ENCODE data around the gene CUTA. TPM values are rescaled to one million over a fixed set of nuclear protein-coding genes. Genes with fewer than 3 reads are reported as not detected.

The CUTA gene
- total and polyA plus RNA-seq, 2 of the 13 experiments (the other 11 are each of a cell fraction or from before 2014, with no cell fraction given) = 170 to 180 TPM

DNA sequence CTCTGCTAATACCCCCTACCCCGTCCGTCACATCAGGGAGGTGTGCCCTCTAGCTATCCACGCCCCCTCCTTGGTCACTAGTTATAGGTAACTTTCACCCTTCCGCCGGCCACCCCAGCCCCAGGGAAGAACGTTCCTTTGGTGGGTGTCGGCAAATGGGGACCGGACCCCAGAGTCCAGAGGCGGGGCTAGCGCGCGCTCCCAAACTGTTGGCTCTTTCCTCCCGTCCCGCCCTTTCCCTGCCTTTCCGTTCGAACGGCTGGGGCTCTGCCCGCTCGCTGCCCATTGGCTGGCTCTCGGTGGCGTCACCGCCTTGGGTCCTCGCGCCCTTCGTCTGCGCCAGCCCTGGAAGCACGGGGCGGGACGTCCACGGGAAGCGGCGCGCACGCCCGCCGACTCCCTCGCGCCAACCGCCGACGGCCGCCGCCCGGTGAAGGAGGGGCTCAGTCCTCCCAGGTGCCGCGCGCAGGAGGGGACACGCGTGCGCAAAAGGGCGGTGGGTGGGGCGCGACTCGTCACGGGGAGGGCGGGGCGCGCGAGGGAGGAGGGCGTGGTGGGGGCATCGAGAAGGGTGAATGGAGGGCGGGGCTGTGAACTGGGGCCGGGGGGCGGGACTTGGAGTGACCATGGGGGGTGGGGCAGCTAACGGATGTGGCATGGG, 7.7 kb downstream of the CUTA start (continued):
- TF ChIP-seq, protein P1, sequence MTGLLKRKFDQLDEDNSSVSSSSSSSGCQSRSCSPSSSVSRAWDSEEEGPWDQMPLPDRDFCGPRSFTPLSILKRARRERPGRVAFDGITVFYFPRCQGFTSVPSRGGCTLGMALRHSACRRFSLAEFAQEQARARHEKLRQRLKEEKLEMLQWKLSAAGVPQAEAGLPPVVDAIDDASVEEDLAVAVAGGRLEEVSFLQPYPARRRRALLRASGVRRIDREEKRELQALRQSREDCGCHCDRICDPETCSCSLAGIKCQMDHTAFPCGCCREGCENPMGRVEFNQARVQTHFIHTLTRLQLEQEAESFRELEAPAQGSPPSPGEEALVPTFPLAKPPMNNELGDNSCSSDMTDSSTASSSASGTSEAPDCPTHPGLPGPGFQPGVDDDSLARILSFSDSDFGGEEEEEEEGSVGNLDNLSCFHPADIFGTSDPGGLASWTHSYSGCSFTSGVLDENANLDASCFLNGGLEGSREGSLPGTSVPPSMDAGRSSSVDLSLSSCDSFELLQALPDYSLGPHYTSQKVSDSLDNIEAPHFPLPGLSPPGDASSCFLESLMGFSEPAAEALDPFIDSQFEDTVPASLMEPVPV (CRISPR knock-in tag; IDR thresholded peaks at IDR 0.05) = peak; percentile 99
- TF ChIP-seq SALL1 (CRISPR knock-in tag; IDR thresholded peaks at IDR 0.05) = peak; percentile 95
- TF ChIP-seq ZNF616 (CRISPR knock-in tag; IDR thresholded peaks at IDR 0.05; ENCODE audit: low read depth) = peak; percentile 81; the same call in 1 of the 2 replicates
- TF ChIP-seq, protein P2, sequence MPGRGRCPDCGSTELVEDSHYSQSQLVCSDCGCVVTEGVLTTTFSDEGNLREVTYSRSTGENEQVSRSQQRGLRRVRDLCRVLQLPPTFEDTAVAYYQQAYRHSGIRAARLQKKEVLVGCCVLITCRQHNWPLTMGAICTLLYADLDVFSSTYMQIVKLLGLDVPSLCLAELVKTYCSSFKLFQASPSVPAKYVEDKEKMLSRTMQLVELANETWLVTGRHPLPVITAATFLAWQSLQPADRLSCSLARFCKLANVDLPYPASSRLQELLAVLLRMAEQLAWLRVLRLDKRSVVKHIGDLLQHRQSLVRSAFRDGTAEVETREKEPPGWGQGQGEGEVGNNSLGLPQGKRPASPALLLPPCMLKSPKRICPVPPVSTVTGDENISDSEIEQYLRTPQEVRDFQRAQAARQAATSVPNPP (CRISPR knock-in tag; IDR thresholded peaks at IDR 0.05) = peak; percentile 94; the same call in 1 of the 2 replicates
- peak; percentile 99 for TF ChIP-seq ZIK1 (CRISPR knock-in tag; IDR thresholded peaks at IDR 0.05; ENCODE audit: borderline replicate concordance, low read depth)
- peak; percentile 69; the same call in 1 of the 2 replicates for TF ChIP-seq ZNF263 (CRISPR knock-in tag; IDR thresholded peaks at IDR 0.05)
- TF ChIP-seq RARG (CRISPR knock-in tag; IDR thresholded peaks at IDR 0.05; ENCODE audit: low read depth) = no peak
- no peak for TF ChIP-seq CBX2 (IDR thresholded peaks at IDR 0.05; ENCODE audit: low read depth, low read length)
- peak; percentile 55; the same call in 1 of the 2 replicates for TF ChIP-seq CBX2 (CRISPR knock-in tag; IDR thresholded peaks at IDR 0.05; ENCODE audit: low read depth)
- peak; percentile 79; the same call in 1 of the 2 replicates for TF ChIP-seq ZFP37 (CRISPR knock-in tag; IDR thresholded peaks at IDR 0.05; ENCODE audit: borderline replicate concordance)
- no peak for TF ChIP-seq ZBTB1 (CRISPR knock-in tag; IDR thresholded peaks at IDR 0.05; ENCODE audit: borderline replicate concordance)
- no peak for TF ChIP-seq ZNF432 (CRISPR knock-in tag; IDR thresholded peaks at IDR 0.05; ENCODE audit: borderline replicate concordance)
- TF ChIP-seq, protein P3, sequence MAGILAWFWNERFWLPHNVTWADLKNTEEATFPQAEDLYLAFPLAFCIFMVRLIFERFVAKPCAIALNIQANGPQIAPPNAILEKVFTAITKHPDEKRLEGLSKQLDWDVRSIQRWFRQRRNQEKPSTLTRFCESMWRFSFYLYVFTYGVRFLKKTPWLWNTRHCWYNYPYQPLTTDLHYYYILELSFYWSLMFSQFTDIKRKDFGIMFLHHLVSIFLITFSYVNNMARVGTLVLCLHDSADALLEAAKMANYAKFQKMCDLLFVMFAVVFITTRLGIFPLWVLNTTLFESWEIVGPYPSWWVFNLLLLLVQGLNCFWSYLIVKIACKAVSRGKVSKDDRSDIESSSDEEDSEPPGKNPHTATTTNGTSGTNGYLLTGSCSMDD (CRISPR knock-in tag; IDR thresholded peaks at IDR 0.05) = no peak; the same call in 1 of the 2 replicates
- TF ChIP-seq, protein P4, sequence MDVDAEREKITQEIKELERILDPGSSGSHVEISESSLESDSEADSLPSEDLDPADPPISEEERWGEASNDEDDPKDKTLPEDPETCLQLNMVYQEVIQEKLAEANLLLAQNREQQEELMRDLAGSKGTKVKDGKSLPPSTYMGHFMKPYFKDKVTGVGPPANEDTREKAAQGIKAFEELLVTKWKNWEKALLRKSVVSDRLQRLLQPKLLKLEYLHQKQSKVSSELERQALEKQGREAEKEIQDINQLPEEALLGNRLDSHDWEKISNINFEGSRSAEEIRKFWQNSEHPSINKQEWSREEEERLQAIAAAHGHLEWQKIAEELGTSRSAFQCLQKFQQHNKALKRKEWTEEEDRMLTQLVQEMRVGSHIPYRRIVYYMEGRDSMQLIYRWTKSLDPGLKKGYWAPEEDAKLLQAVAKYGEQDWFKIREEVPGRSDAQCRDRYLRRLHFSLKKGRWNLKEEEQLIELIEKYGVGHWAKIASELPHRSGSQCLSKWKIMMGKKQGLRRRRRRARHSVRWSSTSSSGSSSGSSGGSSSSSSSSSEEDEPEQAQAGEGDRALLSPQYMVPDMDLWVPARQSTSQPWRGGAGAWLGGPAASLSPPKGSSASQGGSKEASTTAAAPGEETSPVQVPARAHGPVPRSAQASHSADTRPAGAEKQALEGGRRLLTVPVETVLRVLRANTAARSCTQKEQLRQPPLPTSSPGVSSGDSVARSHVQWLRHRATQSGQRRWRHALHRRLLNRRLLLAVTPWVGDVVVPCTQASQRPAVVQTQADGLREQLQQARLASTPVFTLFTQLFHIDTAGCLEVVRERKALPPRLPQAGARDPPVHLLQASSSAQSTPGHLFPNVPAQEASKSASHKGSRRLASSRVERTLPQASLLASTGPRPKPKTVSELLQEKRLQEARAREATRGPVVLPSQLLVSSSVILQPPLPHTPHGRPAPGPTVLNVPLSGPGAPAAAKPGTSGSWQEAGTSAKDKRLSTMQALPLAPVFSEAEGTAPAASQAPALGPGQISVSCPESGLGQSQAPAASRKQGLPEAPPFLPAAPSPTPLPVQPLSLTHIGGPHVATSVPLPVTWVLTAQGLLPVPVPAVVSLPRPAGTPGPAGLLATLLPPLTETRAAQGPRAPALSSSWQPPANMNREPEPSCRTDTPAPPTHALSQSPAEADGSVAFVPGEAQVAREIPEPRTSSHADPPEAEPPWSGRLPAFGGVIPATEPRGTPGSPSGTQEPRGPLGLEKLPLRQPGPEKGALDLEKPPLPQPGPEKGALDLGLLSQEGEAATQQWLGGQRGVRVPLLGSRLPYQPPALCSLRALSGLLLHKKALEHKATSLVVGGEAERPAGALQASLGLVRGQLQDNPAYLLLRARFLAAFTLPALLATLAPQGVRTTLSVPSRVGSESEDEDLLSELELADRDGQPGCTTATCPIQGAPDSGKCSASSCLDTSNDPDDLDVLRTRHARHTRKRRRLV (CRISPR knock-in tag; IDR thresholded peaks at IDR 0.05) = no peak
- TF ChIP-seq, protein P5, sequence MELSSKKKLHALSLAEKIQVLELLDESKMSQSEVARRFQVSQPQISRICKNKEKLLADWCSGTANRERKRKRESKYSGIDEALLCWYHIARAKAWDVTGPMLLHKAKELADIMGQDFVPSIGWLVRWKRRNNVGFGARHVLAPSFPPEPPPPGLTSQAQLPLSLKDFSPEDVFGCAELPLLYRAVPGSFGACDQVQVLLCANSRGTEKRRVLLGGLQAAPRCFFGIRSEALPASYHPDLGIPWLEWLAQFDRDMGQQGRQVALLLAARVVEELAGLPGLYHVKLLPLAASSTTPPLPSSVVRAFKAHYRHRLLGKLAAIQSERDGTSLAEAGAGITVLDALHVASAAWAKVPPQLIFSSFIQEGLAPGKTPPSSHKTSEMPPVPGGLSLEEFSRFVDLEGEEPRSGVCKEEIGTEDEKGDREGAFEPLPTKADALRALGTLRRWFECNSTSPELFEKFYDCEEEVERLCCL (CRISPR knock-in tag; IDR thresholded peaks at IDR 0.05; ENCODE audit: borderline replicate concordance) = 0 out of 2 replicates have a peak, but pooled peaks have one; percentile 18
- TF ChIP-seq GATAD2A (CRISPR knock-in tag; IDR thresholded peaks at IDR 0.05) = peak; percentile 40; the same call in 1 of the 2 replicates
- TF ChIP-seq ZNF598 (CRISPR knock-in tag; IDR thresholded peaks at IDR 0.05; ENCODE audit: borderline replicate concordance) = no peak
- peak; percentile 66 for TF ChIP-seq ISL2 (CRISPR knock-in tag; IDR thresholded peaks at IDR 0.05)
- no peak; the same call in 1 of the 2 replicates for TF ChIP-seq KLF9 (CRISPR knock-in tag; IDR thresholded peaks at IDR 0.05; ENCODE audit: low read depth)

All from HepG2 (cell line).